ENCODE results near the gene TEKTIP1.
A peak's percentile ranks its signal among the peaks of the same experiment; 100 is the strongest.

The TEKTIP1 gene

DNA sequence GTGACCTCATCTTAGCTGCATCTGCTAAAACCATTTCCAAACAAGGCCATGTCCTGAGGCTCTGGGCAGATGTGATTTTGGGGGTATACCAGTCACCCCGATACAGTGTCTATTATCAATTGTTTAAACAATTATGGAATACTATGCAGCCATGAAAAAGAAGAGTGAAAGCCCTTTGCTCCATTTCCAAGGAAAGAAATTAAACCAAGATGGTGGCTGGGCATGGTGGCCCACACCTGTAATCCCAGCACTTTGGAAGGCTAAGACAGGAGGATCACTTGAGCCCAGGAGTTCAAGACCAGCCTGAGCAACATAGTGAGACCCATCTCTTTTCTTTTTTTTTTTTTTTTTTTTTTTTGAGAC, 763 bp downstream of the TEKTIP1 start:
- no peak for DNase-seq (ENCODE audit: low read depth in 1 of 2, low spot score in 1 of 2)
- in situ Hi-C loops (cut with HindIII; ENCODE audit: low pct_unique_long_range_greater_than_20kb, low sequenced_read_pairs): no loop called here
- TF ChIP-seq JUND (IDR thresholded peaks at IDR 0.05; ENCODE audit: low read depth): no peak

DNA sequence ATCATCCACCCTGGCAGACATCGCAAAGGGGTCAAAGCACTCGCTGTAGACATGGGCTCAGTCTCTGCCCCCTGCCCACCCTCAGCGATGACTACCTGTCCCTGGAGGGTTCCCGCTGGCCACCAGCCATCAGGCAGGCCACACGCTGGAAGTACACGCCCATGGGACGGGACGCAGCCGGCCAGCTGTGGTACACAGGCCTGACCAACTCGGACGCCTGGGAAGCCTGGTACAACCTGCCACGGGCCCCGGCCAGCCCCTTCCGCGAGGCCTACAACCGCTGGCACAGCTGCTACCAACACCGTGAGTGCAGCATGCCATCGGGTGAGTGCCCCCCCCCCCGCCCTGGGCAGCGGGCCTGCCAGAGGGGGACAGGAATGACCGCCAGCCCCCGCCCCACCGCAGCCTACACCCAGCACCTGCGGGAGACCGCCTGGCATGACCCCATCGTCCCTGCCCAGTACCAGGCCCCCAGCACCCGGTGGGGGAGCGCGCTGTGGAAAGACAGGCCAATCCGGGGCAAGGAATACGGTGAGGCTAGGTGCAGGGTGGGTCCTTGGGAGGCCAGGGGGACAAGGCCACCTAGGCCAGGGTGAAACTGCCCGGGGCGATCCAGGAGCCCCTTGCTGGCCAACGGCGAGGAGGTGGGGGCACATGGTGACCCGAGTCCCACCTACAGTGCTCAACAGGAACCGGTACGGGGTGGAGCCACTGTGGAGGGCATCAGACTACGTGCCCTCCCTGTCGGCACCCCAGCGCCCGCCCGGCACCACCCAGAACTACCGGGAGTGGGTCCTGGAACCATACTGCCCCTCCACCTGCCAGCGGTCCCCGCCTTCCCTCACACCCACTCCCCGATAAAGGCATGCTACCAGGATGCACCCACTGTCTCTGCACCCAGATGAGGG, 4.4 kb downstream of the TEKTIP1 start:
- in situ Hi-C loops (cut with HindIII; ENCODE audit: low pct_unique_long_range_greater_than_20kb, low sequenced_read_pairs): no loop called here
- no peak for DNase-seq (ENCODE audit: low read depth in 1 of 2, low spot score in 1 of 2)
- no peak for TF ChIP-seq JUND (IDR thresholded peaks at IDR 0.05; ENCODE audit: low read depth)

DNA sequence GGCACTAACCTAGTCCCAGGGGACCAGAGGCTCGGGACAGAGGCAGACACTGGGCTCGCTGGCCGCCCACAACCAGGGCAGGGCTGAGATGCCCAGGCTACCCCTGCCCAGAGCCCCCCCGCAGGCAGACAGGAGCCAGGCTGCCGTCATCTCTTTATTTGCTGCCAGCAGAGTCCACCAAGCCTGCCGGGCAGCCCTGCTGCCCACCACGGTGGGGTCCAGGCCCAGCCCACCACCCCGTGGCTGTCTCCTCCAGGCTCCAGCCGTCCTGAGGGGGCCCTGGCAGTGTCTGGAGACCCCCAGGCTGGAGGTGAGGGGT, 5.0 kb downstream of the TEKTIP1 start:
- no peak for DNase-seq (ENCODE audit: low read depth in 1 of 2, low spot score in 1 of 2)
- TF ChIP-seq JUND (IDR thresholded peaks at IDR 0.05; ENCODE audit: low read depth): no peak
- in situ Hi-C loops (cut with HindIII; ENCODE audit: low pct_unique_long_range_greater_than_20kb, low sequenced_read_pairs): no loop called here

DNA sequence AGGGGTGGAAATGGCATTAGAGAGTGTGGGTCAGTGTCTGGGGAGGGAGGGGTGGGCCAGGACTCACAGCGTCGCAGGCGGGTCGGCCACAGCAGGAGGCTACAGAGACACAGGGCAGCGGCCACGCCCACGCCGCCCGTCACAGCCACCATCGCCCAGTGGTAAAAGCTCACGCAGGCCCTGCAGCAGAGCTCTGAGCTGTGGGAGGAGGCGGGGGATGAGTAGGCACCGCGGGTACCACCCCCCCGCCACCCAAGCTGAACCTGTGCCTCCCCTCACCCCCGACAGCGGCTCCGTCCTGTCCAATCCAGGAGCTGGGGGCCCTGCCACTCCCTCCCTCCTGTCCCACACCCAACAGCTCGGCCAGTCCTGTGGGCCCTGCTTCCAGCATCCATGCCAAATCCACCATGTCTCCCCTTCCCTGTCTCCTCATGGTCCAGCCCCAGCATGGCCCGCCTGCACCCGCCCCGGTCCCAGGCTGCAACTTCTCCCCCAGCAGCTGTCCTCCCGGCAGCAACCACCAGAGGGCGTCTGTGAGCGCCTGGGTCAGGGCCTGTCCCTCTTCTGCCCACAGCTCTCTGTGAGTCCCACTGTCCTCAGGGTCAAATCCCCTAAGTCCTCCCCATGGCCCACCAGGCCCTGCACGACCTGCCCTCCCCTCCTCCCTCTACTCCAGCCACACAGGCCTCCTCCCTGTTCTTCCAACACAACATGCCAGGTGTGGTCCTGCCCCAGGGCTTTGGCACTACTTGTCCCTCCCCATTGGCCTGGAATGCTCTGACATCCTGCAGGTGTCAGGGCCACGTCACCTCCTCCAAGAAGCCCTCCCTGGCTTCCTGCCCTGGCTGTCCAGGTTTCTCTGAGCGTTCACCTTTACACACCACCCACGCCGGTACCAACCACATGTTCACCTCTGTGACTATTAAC, 6.0 kb downstream of the TEKTIP1 start:
- in situ Hi-C loops (cut with HindIII; ENCODE audit: low pct_unique_long_range_greater_than_20kb, low sequenced_read_pairs): no loop called here
- peak; percentile 62 to 78 for DNase-seq (ENCODE audit: low read depth in 1 of 2, low spot score in 1 of 2)
- no peak for TF ChIP-seq JUND (IDR thresholded peaks at IDR 0.05; ENCODE audit: low read depth)

DNA sequence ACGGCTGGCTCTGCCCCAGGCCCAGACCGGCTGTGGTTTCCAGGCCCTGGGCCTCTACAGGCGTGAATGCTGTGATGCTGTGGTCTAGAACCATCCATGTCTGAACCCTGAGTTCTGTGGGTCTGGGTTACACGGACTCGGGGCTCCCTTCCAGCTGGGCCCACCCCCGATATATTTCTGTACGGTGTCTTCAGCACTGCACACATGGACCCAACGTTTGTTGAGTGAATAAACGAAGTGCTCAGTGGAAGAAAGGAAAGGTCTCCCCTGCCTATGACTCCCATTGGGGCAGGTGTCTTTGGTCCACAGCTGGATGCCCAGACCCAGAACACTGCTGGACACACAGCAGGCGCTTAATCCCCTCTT, 6.7 kb downstream of the TEKTIP1 start:
- DNase-seq (ENCODE audit: low read depth in 1 of 2, low spot score in 1 of 2): no peak
- in situ Hi-C loops (cut with HindIII; ENCODE audit: low pct_unique_long_range_greater_than_20kb, low sequenced_read_pairs): no loop called here
- no peak for TF ChIP-seq JUND (IDR thresholded peaks at IDR 0.05; ENCODE audit: low read depth)

DNA sequence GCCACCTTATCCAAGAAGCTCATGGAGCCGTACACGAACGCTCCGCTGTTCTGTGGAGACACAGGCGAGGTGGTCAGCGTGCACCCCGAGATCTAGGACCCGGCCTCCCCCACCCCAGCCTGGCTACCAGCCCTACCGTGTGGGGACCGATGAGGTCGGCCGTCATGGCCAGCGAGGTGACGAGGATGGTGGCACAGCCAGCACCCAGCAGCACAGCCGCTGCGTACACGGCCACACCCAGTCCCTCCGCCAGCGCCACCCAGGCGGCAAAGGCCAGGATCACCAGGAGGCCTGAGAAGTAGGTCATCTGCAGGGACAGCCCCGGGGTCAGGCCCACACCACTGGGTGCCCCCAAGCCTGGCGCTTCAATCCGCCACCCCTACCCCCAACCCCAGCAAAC, 7.1 kb downstream of the TEKTIP1 start:
- in situ Hi-C loops (cut with HindIII; ENCODE audit: low pct_unique_long_range_greater_than_20kb, low sequenced_read_pairs): no loop called here
- DNase-seq (ENCODE audit: low read depth in 1 of 2, low spot score in 1 of 2): no peak

DNA sequence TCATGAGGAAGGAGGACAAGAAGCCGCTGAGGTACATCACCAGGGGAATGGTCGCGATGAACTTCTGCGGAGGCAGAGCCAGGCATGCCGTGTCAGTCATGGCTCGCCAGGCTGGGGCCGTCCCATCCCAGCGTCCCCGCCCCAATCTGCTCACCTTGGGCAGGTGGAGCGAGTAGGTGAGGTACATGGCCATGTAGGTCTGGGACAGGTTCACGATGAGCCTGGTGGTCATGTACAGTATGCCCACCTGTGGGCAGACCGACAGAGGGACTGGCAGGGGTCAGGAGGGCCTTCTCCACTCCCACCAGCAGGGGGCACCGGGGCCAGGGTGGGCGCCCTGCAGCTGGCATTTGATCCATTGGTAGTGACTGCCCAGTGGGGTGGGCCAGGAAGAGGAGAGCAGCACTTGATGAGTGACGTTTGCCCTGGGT, 8.3 kb downstream of the TEKTIP1 start:
- DNase-seq (ENCODE audit: low read depth in 1 of 2, low spot score in 1 of 2): no peak
- no peak for TF ChIP-seq JUND (IDR thresholded peaks at IDR 0.05; ENCODE audit: low read depth)
- in situ Hi-C loops (cut with HindIII; ENCODE audit: low pct_unique_long_range_greater_than_20kb, low sequenced_read_pairs): no loop called here

More for the DNA sequence above, 7.1 kb downstream of the TEKTIP1 start:
- TF ChIP-seq JUND (IDR thresholded peaks at IDR 0.05; ENCODE audit: low read depth): no peak

DNA sequence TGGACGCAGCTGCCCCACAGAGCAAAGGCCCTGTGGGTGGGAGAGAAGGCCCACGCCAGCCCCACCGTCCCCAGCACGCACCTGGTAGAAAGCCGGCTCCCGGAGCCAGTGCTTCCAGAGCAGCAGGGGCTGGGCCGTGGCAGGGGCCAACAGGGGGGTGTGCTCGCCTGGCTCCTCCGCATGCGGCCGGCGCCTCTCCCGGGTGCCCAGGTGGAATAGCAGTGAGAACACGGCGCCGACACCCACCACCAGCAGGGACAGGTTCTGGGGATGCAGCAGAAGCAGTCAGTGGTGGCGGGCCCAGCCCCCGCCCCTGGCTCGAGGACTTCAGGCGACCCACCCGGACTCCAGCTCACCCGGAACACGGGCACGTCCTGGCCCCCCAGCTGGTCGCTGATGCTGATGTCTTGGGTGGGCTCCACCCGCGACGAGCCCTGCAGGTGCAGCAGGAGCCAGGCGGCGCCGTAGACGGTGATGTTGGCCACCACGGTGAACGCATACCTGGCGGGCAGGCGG, 8.9 kb downstream of the TEKTIP1 start:
- TF ChIP-seq JUND (IDR thresholded peaks at IDR 0.05; ENCODE audit: low read depth): no peak
- in situ Hi-C loops (cut with HindIII; ENCODE audit: low pct_unique_long_range_greater_than_20kb, low sequenced_read_pairs): no loop called here
- no peak for DNase-seq (ENCODE audit: low read depth in 1 of 2, low spot score in 1 of 2)

DNA sequence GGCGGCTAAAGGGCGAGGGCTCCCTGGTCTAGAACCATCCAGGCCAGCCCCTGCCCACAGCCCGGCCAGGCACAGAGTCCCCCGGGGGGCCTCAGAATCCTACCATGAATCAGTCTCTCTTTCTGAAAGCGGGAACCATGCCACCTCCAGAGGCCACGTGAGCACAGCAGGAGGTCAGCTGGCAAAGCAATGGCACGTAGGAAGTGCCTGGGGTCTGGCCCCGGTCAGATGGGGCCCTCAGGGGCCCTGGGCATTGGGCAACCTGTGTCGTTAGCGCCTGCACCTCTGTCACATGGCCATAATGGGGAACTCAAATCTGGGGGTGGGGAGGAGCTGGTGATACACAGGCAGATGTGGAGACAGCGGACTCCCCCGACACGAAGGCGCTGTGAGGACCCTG, 9.6 kb downstream of the TEKTIP1 start:
- TF ChIP-seq JUND (IDR thresholded peaks at IDR 0.05; ENCODE audit: low read depth): no peak
- DNase-seq (ENCODE audit: low read depth in 1 of 2, low spot score in 1 of 2): no peak
- in situ Hi-C loops (cut with HindIII; ENCODE audit: low pct_unique_long_range_greater_than_20kb, low sequenced_read_pairs): no loop called here

DNA sequence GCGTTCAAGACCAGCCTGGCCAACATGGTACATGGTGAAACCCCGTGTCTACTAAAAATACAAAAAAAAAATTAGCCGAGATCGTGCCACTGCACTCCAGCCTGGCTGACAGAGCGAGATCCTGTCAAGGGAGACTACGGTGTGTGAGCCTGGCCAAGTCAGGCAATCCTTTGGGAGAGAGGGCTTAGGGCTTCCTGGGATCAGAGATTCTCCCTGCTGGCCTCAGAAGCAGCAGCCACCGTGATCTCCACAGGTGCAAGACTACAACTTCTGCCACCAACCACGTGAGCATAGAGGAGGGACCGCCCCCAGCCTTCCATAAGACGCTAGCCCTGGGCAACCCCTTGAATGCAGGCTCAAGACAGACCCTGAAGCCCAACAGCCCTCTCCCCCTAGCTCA, 10.8 kb downstream of the TEKTIP1 start:
- no peak for DNase-seq (ENCODE audit: low read depth in 1 of 2, low spot score in 1 of 2)
- no peak for TF ChIP-seq JUND (IDR thresholded peaks at IDR 0.05; ENCODE audit: low read depth)
- in situ Hi-C loops (cut with HindIII; ENCODE audit: low pct_unique_long_range_greater_than_20kb, low sequenced_read_pairs): no loop called here

DNA sequence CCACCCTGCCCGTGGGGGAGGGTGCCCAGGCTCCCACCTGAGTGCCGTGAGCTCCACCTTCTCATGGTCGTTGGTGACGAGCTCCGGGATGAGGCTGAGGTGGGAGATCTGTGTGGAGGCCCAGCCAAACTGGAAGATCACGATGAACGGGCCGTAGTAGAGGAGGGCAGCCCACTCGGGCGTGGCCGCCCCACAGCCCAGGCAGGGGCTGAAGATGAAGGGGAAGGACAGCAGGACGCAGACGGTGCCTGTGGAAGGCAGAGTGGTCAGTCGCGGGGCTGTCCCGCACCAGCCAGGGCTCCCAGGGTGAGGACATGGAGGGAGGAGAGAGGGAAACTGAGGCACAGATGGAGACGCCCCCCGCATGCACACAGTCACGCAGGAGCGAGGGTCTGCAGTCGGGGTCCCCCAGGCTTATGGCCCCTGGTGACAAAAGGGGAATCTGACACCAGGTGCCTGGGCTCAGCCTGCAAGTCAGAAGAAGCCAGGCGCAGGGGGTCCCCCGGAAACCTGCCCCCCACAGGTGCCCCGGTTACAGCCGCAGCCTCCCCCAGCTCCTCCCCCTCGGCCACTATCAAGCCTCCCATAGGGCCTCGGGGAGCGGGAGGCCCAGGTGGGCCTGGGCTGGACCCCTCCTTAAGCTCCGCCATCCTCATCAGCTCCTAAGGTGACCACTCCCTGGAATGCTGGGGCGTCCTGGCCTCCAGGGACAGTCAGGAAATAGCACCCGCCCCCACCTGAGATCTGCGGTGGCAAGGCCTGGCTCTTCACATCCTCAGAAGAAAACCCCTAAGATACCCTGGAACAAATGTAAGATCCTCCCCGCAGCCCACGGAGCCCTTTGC, 12.2 kb downstream of the TEKTIP1 start:
- in situ Hi-C loops (cut with HindIII; ENCODE audit: low pct_unique_long_range_greater_than_20kb, low sequenced_read_pairs): no loop called here
- no peak for DNase-seq (ENCODE audit: low read depth in 1 of 2, low spot score in 1 of 2)
- no peak for TF ChIP-seq JUND (IDR thresholded peaks at IDR 0.05; ENCODE audit: low read depth)

DNA sequence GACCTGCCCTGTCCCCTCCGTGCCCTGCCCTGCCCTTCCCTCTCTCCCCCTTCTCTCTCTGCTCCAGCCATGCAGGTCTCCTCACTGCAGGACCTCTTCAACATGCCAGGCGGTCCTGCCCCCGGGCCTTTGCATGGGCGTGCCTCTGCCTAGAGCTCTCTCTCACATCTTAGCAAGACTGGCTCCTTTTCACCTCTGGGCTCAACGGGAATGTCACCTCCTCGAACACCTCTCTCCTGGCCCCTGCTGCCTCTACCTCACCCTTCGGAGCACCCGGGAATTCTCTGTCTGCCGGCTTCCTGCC, 12.8 kb downstream of the TEKTIP1 start:
- no peak for DNase-seq (ENCODE audit: low read depth in 1 of 2, low spot score in 1 of 2)
- in situ Hi-C loops (cut with HindIII; ENCODE audit: low pct_unique_long_range_greater_than_20kb, low sequenced_read_pairs): no loop called here
- TF ChIP-seq JUND (IDR thresholded peaks at IDR 0.05; ENCODE audit: low read depth): no peak
